NCI-H2107 treated with DMSO at 0.1 percent for 48 hours (cell line): ENCODE data around the gene GALNS.

Experiments
- DNase-seq: peaks from one replicate; lab custom pipeline; 2025; ENCODE audit not compliant: unreplicated experiment; lab: John Stamatoyannopoulos, UW

Gene GALNS

DNA sequence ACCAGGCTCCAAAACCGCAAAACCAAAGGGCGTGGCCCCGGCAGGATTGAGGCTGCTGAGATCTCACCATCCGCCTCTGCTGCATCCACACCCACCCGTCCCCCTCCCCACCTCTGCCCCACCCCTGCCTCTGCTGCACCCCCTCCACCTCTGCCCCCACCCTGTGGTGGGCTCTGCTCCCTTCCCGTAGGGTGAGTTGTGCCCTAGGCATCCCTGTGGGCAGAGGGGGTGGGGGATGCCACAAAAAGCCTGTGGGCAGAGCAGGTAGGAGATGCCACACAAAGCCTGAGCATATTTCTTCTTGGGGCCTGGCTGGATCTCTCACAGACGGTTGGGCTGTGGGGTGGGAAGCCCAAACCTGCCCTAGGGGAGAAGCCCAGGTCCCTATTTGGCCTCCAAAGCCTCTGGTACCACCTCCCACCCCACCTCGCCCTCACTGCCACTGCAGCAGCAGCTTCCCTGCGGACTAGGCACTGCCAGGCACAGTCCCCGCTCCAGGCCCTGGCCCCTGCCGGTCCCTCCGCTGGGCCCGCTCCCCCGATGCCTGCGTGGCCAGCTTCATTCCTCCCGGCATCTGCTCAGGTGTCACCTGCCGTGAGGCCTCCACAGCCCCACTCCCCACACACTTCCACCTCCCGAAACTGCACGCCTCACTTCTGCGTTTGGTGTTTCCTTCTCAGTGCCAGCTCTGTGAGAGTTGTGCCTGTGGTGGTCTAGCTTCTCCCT lies 21.0 kb upstream of the GALNS start:
- DNase-seq, result no peak

DNA sequence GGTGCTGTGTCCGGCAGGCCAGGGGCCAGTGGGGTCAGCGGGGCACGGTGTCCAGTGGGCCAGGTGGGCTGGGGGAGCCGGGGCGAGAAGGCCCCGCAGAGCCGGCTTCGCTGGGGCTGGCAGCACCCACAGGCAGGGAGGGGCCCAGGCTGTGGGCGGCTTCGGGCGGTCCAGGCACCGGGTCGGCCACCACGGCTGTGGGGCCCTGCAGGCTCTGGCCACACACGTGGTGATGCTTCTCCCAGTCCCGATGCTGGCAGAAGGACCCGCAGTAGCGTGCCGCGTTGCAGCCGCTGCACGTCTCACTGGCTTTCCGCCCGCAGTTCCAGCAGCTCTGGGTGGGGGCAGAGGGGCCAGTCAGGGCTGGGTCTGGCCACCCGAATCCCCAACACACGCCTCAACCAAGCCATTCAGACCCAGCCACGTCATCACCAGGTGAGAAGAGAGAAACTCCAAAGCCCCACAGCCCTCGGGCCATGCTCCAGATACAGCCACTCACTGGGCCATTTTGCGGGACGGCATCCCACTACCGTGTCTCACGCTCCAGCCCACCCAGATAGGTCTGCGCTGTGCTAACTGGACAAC lies 20.3 kb upstream of the GALNS start:
- DNase-seq, result no peak

DNA sequence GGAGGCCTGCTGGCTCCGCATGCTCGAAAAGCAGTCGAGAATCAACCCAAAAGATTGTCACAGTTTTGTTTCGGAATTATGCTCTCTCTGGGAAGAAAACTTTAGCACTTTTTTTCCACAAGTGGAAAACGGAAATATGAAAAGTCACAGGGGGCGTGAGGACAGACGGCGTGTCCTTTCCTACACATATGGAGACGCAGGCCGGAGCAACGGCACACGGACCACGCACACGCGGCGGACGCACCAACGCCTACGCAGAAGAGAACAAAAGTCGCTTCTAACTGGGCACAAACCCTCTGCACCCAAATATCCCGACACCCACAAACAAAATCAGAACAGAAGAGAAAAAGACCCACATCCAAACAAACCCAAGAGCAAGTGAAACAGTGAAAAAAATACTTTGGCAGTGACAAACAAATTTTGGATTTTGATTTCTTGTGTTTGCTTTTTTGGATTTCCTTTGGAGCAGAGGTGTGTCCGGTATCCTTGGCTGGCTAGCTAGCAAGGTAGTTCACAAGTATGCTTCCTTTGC lies 19.0 kb upstream of the GALNS start:
- DNase-seq, result no peak

DNA sequence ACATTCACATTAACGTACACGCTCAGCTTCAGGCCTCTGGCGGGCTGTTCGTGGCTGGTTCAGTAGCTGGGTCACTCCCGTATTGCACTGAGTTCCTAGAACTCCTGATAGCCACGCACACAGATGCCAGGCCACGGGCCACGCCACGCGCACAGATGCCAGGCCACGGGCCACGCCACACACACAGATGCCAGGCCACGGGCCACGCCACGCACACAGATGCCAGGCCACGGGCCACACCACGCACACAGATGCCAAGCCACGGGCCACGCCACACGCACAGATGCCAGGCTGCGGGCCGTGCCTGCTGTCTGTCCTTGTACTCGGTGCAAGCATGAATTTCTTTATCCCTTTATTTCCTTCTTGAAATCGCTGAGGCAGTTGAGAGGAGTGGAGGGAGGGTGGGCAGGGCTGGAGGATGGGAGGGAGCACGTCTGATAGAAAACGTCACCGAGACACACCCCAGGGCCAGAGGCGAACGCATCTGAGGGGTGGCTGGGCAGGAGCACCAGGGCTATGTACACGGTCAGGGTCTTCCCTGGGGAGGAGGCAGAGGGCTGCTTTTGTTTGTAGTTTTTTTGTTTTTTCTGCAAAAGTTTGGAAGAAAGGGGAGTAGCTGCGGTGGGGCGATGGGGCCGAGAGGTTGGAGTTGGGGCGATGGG lies 18.3 kb upstream of the GALNS start:
- DNase-seq, result no peak

DNA sequence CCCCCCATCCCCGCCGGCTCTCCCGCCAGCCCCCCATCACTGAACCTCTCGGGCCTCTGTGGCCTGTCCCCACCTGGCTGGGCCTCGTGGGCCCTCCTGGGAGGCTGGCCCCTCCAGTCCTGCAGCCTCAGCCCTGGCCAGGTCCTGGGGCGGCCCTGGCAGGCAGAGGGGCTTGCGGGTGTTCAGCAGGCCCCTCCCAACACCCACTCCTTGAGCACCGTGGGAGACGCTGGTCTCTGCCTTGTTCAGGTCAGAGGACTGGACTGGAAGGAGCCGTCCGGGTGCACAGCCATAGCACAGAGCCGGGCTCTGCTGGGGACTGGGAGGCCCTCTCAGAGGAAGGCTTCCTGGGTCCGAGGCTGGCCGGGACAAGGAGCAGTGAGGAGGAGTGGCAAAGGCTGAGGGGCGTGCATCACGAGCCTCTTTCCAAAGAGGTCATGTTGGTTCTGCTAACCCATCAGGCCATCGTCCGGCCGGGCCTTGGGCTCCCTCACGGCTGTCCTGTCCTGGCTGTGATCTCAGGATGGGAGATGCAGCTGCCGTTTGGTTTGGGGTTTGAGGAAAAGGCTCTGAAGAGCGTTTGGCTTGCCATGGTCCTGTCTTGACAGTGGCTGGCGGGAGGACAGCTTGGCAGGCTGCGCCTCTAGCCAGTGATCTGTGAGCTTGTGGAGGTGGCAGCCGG lies 16.0 kb upstream of the GALNS start:
- no peak for DNase-seq

DNA sequence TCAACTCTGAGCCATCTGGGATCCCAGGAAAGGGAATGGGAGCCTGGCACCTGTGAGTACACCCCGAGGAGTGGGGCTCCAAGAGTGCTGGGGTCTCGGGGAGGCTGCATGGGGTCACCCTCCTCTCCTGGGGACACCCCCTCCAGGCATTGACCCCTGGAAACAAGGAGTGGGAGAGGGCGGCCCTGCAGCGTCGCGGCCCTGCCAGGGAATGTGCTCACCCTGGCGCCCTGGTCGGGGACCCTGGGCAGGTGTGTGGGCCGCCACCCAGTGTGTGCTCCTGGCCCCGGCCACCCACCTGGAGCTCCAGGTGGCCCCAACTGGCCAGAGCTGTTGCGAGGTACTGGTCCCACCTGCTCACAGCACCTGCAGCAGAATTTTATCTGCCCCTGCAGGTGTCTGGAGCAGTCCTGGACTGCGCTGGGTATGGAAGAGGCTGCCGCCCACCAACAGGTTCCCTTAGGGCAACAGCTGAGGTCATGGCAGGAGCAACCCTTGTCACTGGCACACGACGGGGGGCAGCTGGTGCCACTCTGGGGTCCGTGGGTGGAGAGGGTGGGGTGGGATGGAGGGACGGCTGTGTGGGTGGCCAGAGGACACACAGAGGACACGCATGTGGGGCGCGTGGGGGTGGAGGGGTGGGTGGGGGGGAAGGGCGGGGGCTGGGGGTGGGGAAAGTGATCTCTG lies 15.1 kb upstream of the GALNS start:
- DNase-seq, result no peak

DNA sequence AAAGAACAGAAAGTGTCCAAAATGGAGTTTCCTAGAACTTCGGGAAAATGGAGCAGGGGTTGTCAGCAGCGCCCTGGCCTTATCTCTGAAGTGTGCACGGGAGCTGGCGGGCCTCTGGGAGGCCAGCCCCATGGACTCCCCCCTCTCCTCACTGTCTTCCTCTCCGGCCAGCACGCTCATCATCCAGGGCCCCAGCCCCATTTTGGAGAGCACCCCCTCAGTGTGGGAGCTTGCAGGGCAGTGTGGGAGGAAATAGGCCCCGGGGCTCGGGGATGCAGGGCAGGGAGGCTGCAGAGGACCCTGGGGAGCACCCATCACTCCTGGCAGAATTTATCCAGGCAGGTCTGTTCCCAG lies 14.6 kb upstream of the GALNS start:
- no peak for DNase-seq

DNA sequence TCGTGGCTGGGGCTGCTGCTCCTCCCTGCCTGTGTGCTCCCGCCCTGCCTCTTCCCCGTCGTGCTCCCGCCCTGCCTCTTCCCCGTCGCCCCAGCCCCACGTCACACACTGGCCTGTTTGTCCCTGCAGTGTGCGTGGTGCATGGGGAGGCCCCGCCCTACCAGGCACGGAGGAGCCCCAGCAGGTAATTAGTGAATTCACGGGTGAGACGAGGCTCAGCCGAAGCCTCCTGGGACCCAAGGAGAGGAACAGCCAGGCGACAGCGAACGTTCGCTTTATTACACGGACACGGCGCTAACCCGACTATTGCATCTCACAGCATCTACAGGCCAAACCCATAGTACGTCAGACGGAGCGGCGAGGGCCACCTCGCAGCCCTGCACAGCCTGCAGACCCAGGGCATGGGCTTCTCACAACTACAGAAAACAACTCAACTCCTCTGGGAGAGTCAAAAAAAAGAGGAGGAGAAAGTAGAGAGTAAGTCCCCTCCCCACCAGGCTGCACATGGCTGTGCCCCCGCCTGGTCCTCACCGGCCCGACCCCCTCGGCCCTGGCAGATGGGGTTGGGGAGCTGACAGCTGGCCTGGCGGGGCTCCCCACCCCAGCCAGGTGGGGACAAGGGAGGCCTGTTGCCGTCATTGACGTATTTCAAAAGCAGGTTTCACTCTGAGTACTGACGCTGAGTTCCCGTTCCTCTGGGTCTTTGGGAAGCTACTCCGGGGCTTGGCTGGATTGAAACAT lies 14.0 kb upstream of the GALNS start:
- peak; percentile 44 for DNase-seq

DNA sequence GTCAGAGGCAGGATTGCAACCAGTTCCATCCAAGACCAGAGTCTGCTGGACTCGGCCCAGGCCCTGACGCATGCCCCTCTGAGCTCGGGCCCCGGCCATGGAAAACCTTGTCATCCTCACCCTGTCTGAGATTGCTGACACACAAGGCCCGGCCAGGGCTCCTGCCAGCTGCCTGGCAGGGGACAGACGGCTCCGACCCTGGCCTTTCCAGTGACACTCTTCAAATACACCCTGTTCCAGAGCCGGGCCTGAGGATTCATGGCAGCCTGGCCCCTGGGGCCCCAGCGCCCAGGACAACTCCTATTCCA lies 12.9 kb upstream of the GALNS start:
- no peak for DNase-seq

DNA sequence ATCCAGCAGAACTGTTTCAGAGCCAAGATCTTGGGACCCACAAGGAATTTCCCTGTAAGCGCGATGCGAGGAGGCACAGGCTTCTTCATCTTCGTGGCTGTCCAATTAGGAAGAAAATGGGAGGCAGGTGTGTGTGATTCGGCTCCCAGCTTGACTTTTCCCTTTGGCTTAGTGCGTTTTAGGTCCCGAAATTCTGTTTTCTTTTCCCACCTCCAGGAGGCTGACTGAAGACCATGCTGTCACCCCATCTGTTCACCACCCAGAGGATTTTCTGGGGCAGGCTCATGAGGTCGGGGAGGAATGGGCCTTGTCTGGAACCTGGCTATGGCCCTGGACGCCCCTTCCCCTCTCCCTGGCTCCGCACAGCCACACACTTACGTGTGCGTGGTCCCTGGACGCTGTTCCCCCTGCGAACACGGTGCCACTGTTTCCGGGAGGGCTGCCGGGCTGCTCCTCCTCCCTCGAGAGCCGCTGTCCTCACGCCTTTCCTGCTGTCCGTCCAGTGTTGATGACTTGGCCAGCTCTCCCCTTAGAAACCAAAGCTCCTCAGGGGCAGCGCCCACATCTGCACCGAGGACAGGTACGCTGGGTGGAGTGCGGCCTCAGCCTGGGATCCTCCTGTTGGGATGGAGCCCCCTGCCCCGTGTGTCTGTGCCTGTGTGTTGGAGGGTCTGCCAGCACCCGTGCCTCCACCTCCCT lies 12.4 kb upstream of the GALNS start:
- DNase-seq, result no peak

DNA sequence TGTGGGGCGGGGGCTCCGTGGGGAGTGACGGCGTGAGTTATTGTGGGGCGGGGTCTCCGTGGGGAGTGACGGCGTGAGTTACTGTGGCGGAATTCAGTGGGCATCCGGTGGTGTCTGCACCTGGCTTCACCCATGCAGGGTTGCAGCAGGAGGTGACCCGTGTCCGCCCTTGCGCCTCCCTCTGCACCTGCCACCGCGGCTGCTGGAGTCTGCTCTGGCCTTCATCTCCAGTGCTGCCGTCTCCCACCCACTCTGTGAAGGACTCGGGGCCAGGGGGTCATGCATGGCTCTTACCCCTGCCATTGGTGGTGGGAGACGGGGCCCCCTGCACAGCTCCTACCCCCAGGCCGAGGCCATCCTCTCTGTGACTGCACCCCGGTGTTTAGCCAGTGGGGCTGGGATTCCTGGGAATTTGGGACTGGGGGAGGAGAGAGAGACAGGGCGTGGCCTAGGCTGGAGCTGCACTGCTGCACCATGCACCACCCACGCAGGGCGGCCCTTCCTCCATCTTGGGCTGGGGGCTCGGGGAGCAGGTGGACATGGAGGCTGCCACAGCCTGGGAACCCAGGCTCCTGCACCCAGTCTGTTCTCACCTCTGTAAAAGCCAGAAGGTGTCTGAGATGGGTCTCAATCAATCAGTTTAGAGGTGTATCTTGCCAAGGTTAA lies 11.0 kb upstream of the GALNS start:
- no peak for DNase-seq

DNA sequence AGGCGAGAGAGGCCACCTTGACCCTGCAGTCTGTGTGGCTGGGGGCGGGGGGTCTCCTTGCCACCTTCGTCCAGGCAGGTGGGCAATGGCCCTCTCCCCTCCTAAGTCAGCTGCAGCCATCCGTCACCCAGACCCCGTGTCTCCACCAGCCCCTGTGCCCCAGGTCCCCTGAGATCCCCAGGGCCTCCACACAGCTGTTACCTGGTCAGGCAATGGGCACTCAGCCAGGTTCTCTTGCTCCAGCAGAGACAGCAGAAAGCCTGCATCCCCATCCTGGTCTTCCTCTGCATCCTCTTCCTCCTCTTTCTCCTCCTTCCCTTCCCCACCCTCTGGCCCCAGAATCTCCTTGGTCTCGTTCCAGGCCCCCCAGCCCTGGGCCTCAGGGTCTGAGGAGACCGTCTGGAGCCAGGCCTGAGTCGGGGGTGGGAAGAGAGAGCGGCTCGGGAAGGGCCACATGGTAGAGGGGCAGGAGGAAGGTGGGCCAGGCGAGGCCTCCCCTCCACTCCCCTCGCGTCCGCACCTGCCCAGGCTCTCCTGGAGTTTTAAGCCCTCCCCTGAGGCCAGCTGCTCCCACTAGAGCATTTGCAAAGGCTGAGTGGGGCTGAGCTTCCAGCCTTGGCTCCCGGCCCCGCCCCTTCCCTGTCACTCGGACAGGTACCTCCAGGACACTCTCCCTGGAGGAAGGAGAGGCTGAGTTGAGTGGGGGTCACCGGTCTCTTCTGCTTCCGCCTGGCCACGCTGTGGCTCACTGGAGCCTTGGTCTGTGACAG lies 9.6 kb upstream of the GALNS start, which contains the start of gene PABPN1L:
PABPN1L (minus strand) TSS at position 510 of the 770 bp plus-strand sequence; CDS start at position 456, 54 bp downstream.
- peak; percentile 2 for DNase-seq

DNA sequence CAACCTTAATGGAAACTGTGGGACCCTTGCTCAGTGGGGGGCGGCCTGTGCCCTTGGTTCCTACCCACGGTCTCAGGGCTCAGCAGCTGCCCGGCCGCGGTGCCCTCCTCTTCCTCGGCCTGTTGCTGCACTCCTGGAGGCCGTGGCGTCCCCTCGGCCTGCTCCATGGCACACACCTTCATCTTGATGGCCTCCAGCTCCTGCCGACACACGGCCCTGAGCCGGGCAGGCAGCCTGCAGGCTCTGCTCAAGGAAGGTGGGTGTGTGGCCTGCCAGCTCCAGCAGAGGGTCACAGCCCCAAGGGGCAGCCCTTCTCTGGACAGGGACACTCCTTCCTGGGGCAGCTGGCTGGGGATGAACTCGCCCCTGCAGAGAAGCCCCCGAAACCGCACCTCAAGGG lies 9.0 kb upstream of the GALNS start:
- DNase-seq, result no peak

DNA sequence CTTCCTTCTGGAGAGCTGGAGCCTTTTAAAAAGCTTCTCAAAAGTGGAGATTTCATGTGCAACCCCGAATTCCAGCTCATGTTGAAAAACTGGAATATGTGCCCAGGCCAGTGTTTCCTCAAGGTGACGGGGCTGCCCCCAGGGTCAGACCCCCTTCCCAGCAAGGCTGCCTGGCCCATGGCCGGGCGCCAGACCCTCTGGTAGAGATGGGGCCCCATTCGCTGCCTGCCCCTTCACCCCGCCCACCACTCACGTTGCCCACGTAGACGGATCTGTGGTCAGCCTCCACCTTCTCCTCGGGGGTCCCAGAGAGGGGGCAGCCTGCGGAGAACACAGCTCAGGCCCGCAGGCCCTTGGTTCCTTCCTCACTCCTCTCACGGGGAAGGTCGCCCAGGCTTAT lies 8.6 kb upstream of the GALNS start:
- DNase-seq, result no peak

DNA sequence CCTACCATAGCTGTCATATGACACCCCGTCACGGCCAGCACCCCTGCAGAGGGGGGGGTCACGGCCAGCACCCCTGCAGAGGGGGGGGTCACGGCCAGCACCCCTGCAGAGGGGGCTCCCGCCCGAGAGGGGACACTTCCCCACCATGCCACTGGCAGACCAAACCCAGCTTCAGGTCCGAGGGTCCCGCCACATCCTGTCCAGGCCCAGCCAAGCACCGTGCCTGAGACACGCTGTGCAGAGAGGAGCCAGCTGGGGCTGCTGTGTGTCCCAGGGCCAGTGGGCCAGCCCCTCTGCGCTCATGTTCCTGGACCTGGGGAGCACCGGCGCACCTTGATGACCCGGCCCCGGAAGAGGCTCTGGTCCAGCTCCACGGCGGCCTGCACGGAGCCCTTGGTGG lies 7.8 kb upstream of the GALNS start:
- no peak for DNase-seq

DNA sequence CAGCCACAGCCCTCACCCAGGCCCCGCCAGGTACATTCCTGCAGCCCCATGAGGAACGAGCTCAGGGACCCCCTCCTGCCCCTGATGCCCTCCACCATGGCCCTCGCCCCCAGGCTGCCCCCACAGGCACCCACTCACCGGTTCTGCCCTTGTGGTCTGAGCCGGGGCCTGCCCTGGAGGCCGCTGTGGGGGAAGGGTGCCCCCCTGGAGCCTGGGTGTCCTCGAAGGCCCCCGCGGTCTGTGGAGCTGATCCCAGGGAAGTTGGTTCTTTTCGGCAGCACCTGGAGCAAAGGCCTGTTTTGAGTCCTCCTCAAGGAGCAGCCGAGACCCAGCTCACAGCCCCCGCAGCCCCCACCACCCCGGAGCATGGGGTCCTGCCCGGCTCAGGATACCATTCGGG lies 7.4 kb upstream of the GALNS start:
- no peak for DNase-seq

DNA sequence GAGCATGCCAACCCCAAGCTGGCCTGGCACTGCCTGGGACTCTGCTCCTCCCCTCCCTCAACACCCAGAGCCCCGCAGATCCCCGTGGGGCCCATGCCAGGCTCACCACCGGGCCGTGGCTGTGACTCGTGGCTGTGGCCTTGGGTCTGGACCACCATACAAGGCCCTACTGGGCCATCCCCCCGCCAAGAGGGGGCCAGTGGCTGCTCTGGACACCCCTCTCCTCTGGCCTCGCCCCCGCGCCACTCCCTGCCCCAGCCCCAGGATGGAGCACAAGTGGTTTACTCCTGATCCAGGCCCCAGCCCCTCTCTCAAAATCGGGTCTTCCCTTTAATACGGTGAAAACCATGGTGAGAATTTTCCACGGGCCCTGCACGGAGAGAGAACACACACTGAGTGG lies 6.7 kb upstream of the GALNS start:
- DNase-seq, result no peak

DNA sequence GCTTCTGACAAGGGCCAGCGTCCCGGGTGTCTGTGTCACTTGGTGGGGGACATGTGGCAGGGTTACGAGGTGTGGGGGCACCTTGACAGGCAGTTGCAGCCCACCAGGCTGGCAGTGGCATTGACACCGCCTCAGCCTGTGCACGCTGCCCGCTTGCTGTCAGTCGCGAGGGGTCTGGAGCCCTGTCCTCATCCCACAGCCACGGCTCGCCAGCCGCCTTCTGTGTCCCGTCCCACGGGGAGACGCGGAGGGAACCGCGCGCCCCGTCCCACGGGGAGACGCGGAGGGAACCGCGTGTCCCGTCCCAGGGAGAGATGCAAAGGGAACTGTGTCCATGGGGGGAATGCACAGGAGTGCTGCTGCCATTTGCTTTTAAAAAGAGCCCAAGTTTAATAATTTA lies 6.2 kb upstream of the GALNS start:
- DNase-seq, result no peak

DNA sequence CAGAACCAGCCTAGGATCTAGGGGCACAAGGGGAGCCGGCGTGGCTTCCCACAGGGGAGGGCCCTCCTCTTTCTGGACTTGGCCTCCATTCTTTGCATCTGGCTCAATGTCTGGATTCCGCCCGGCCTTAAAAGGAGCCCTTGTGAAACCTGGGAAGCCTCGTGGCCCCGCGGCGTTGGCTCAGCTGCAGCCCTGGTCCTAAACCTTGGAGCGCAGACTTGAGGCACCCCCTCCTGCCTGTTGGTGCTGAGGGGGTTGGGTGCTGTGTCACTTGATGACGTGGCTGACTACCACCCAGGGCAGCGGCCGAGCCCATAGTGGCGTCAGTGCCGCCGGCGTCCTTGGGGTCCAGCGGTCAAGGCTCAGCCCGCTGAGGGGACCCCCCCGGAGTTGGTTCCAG lies 4.6 kb upstream of the GALNS start:
- DNase-seq, result no peak
